Psoas muscle (tissue), 8 donors: ENCODE results near the gene MYOD1. TPM values are rescaled to one million over a fixed set of nuclear protein-coding genes. Genes with fewer than 3 reads are reported as not detected.

Experiments
- ATAC-seq, 4 donors: fragments of 200-7000 bp; cut with Tn5 transposase; one replicate each; pipeline ENCODE4 v1.9.1; 2020; ENCODE audit warnings: moderate library complexity in 3 of 4, mild to moderate bottlenecking in 2 of 4
- DNase-seq, 2 donors: peaks; one replicate each; pipeline ENCODE4 v3.0.0-alpha.2; 2020
- H3K27ac ChIP-seq: fragments of 200-600 bp; one replicate; pipeline ENCODE4 v1.8.0; 2022
- H3K27me3 ChIP-seq, 3 donors: fragments of 200-600 bp in 1 of 3; one replicate each; pipeline versions ENCODE4 v1.6.1 to v1.8.0; 2013 to 2022; ENCODE audit warnings: low read length in 2 of 3, mild to moderate bottlenecking in 2 of 3, moderate library complexity in 1 of 3; ENCODE audit not compliant: insufficient read depth in 3 of 3
- H3K36me3 ChIP-seq, 2 donors: fragments of 200-600 bp in 1 of 2; one replicate each; pipeline versions ENCODE4 v1.6.1 to v1.8.0; 2013 to 2022; ENCODE audit warnings: low read depth in 1 of 2, mild to moderate bottlenecking in 1 of 2, moderate library complexity in 1 of 2; ENCODE audit not compliant: insufficient read depth in 1 of 2
- H3K4me1 ChIP-seq: fragments of 200-600 bp; one replicate; pipeline ENCODE4 v1.8.0; 2022
- H3K4me3 ChIP-seq: fragments of 200-600 bp; one replicate; pipeline ENCODE4 v1.8.0; 2022; ENCODE audit warnings: mild to moderate bottlenecking
- H3K9me3 ChIP-seq: fragments of 200-600 bp; one replicate; pipeline ENCODE4 v1.8.0; 2022
- CTCF ChIP-seq: fragments of 200-600 bp; IDR thresholded peaks from one replicate; pipeline ENCODE4 v1.8.0; 2022; ENCODE audit warnings: antibody characterized with exemption
- WGBS, 3 donors: extraction: QIAGEN DNeasy Blood & Tissue Kit; methylation state at CpG; one replicate each; pipeline versions ENCODE4 v1.1.6 to v1.1.7; 2013; 5-methylcytosine and 5-hydroxymethylcytosine counted together
- intact Hi-C, 2 donors: fragments of 100-400 bp; cut with DNase I; formaldehyde crosslinking; loops; one replicate each; pipeline versions ENCODE4 v1.11.0 to v1.14.2; 2022
- long read RNA-seq, 2 donors: library from polyadenylated mRNA; unstranded; transcript quantifications; one replicate each; pipeline ENCODE4 v2.0.0, GENCODE V29; 2021
- polyA plus RNA-seq, 3 donors: library from polyadenylated mRNA; stranded (reverse); fragments of 200-250 nt; gene quantifications; one replicate each; pipeline ENCODE4 v1.2.3, GENCODE V29; 2013
- total RNA-seq, 4 donors: library from RNA; stranded (reverse); fragmentation: NEBNext Ultra II Directional in 2 of 4; extraction: Animal tissue kit (Norgen Biotek cat#: 25700) in 2 of 4; gene quantifications; one replicate each; pipeline versions ENCODE4 v1.2.1 to v1.2.4, GENCODE V29; 2021 to 2023
- donor health status: healthy with polysubstance abuse.
- donor health status: DM: no; HTN: no; CAD: no; lungs with moderate emphysema.
- donor health status: Bipolar disorder and iron deficiency.
- donor health status: healthy.
- donor health status: DM: yes; HTN: yes; CAD: no.
- donor health status: DM: no; HTN: no; CAD: no.
- donor health status: DM: no; HTN: no; CAD: no.
- donor health status: DM: yes; HTN: yes; CAD: no.

The MYOD1 gene
- total RNA-seq (10 to 100 TPM; 45.6 to 95.7 (median 60.4) TPM), polyA plus RNA-seq (10 to 100 TPM in 1 of 3 donors, 1 to 10 TPM in 2; 5.0 to 63.6 (median 6.8) TPM)
- long read RNA-seq, donor 1, transcript MYOD1-201 (3 exons, 1,801 nt): major isoform, 14 of 16 reads
- long read RNA-seq, donor 1, partial matches to known transcripts: 0 of 16 reads
- long read RNA-seq, donor 1, other reads (novel, unspliced or antisense): 2 of 16 reads
- long read RNA-seq, donor 2, transcript MYOD1-201 (3 exons, 1,801 nt): major isoform, 23 of 32 reads
- long read RNA-seq, donor 2, partial matches to known transcripts: 9 of 32 reads
- long read RNA-seq, donor 2, other reads (novel, unspliced or antisense): 0 of 32 reads

GRCh38 chr11:17719028-17719937 is at the start of gene MYOD1:
MYOD1 (plus strand) TSS chr11:17719571; CDS start chr11:17719783, 212 bp downstream.
- H3K4me3 ChIP-seq: peak within 1 kb of the TSS; percentile 75
- DNase-seq (peak; percentile 85 to 92), ATAC-seq (peak; percentile 70 to 74 (median 70))
- intact Hi-C loops: loop anchor here in 1 of 2 donors (5.0 kb wide), 1 partner anchor 87 kb away; no protein-coding TSS in a partner anchor
- peaks cover 17% of the 10 kb centered on the region for H3K4me1 ChIP-seq
- H3K9me3 ChIP-seq: no peaks in the 10 kb centered on the region
- H3K27ac ChIP-seq: peak within 1 kb of the TSS; percentile 94
- peaks cover 0 to 14% (median 0%) of the 10 kb centered on the region in 3 donors for H3K27me3 ChIP-seq
- TF ChIP-seq CTCF: peak; percentile 12
- H3K36me3 ChIP-seq: peaks cover 0 to 22% of the 10 kb centered on the region in 2 donors
- 0 to 1% (median 1%) methylated on average over 39 to 68 of the region's 68 CpGs for WGBS, 3 donors

GRCh38 chr11:17672469-17672868 is 46.9 kb upstream of the MYOD1 start:
- Histone ChIP-seq H3K27me3 (no peaks in the 10 kb centered on the region), H3K36me3 (no peaks in the 10 kb centered on the region), H3K4me1 (no peaks in the 10 kb centered on the region), H3K9me3 (no peaks in the 10 kb centered on the region), H3K4me3 (no peak overlapping the region), H3K27ac (no peak overlapping the region)
- 87 to 95% (median 89%) methylated on average over 7 of the region's 7 CpGs for WGBS, 3 donors
- intact Hi-C loops: no loop called here
- no peak for ATAC-seq
- no peak for DNase-seq
- TF ChIP-seq CTCF: no peak

- ATAC-seq (peak; percentile 61 to 80 (median 62)), DNase-seq (no peak)
- Histone ChIP-seq H3K36me3 (no peaks in the 10 kb centered on the region), H3K27me3 (no peaks in the 10 kb centered on the region), H3K9me3 (no peaks in the 10 kb centered on the region), H3K27ac (no peak overlapping the region), H3K4me3 (no peak overlapping the region), H3K4me1 (no peaks in the 10 kb centered on the region)
- WGBS, 3 donors: 75 to 92% (median 86%) methylated on average over 1 of the region's 1 CpG
- intact Hi-C loops: no loop called here
- TF ChIP-seq CTCF: no peak
Measured at GRCh38 chr11:17673951-17674350, 45.4 kb upstream of the MYOD1 start.

- intact Hi-C loops: loop anchor here in 1 of 2 donors (5.0 kb wide), 1 partner anchor 51 kb away; no protein-coding TSS in a partner anchor
- ATAC-seq (no peak), DNase-seq (no peak)
- no peaks in the 10 kb centered on the region for H3K27me3 ChIP-seq
- no peaks in the 10 kb centered on the region for H3K36me3 ChIP-seq
- H3K4me3 ChIP-seq: no peak overlapping the region
- TF ChIP-seq CTCF: no peak
- H3K27ac ChIP-seq: peak overlapping the region; percentile 88
- peaks cover 44% of the 10 kb centered on the region for H3K4me1 ChIP-seq
- no peaks in the 10 kb centered on the region for H3K9me3 ChIP-seq
Measured at GRCh38 chr11:17682848-17683247, 36.5 kb upstream of the MYOD1 start.
